IMR-90 (cell line): ENCODE results near the gene IPO13. TPM values are rescaled to one million over a fixed set of nuclear protein-coding genes. Genes with fewer than 3 reads are reported as not detected.

Experiments used
- ATAC-seq: fragments of 200-7000 bp; cut with Tn5 transposase; 2 replicates; pipeline ENCODE4 v1.9.1; 2020; ENCODE audit warnings: low read depth, mild to moderate bottlenecking, moderate library complexity
- BruUV-seq: library from RNA; stranded (reverse); fragments of 400-500 nt; replicated peaks from 2 replicates; lab custom pipeline; 2021; lab: Mats Ljungman, UMichigan
- CTCF ChIA-PET: fragments of 300-600 bp; formaldehyde crosslinking; extraction: SDS; loops from one replicate; lab custom pipeline; 2021; ENCODE audit warnings: antibody characterized with exemption; lab: Yijun Ruan, JAX
- POLR2A ChIA-PET: fragments of 300-600 bp; sonication (Branson Sonifier 250); formaldehyde crosslinking; loops from one replicate; lab custom pipeline; 2022; ENCODE audit warnings: antibody characterized with exemption; ENCODE audit not compliant: unreplicated experiment; lab: Charles Lee
- DNase-seq: peaks from one replicate; pipeline ENCODE4 v3.0.0; 2013
- H2AFZ ChIP-seq: replicated peaks from 2 replicates; pipeline ENCODE3; 2013; ENCODE audit warnings: low read length, mild to moderate bottlenecking; ENCODE audit not compliant: poor library complexity
- H2AK5ac ChIP-seq: 2 replicates; pipeline ENCODE4 v1.6.1; 2013; ENCODE audit warnings: low read depth, low read length, inconsistent platforms
- H2AK9ac ChIP-seq: replicated peaks from 2 replicates; pipeline ENCODE3; 2013; ENCODE audit warnings: mild to moderate bottlenecking, low read depth, low read length, moderate library complexity; ENCODE audit not compliant: poor library complexity
- H2BK120ac ChIP-seq: 2 replicates; pipeline ENCODE4 v1.6.1; 2013; ENCODE audit warnings: low read depth, low read length, inconsistent platforms
- H2BK15ac ChIP-seq: 3 replicates; pipeline ENCODE4 v1.6.1; 2013; ENCODE audit warnings: low read depth, low read length, inconsistent platforms
- H2BK20ac ChIP-seq: 2 replicates; pipeline ENCODE4 v1.6.1; 2013; ENCODE audit warnings: low read depth, mild to moderate bottlenecking, inconsistent platforms, low read length, moderate library complexity
- H2BK5ac ChIP-seq: 2 replicates; pipeline ENCODE4 v1.6.1; 2013; ENCODE audit warnings: mild to moderate bottlenecking, low read depth, low read length, inconsistent platforms; ENCODE audit not compliant: poor library complexity, severe bottlenecking
- H3K14ac ChIP-seq: replicated peaks from 2 replicates; pipeline ENCODE4 v1.6.1; 2013; ENCODE audit warnings: low read depth, low read length, inconsistent platforms
- H3K18ac ChIP-seq: 2 replicates; pipeline ENCODE4 v1.6.1; 2013; ENCODE audit warnings: low read depth, low read length, control low read depth
- H3K23ac ChIP-seq: 2 replicates; pipeline ENCODE4 v1.6.1; 2013; ENCODE audit warnings: low read depth, low read length, inconsistent platforms
- H3K27ac ChIP-seq: 2 replicates; pipeline ENCODE4 v1.5.1; 2013; ENCODE audit warnings: mild to moderate bottlenecking, control low read depth, low read length; ENCODE audit not compliant: insufficient read depth
- H3K27me3 ChIP-seq: 2 replicates; pipeline ENCODE4 v1.6.1; 2013; ENCODE audit warnings: low read length; ENCODE audit not compliant: control insufficient read depth, insufficient read depth
- H3K36me3 ChIP-seq: 2 replicates; pipeline ENCODE4 v1.6.1; 2013; ENCODE audit warnings: low read length, mixed read lengths; ENCODE audit not compliant: control insufficient read depth, insufficient read depth
- H3K4ac ChIP-seq: 2 replicates; pipeline ENCODE4 v1.6.1; 2013; ENCODE audit warnings: low read depth, low read length, inconsistent platforms
- H3K4me1 ChIP-seq: 2 replicates; pipeline ENCODE4 v1.6.1; 2013; ENCODE audit warnings: low read length, mixed read lengths; ENCODE audit not compliant: control insufficient read depth, insufficient read depth
- H3K4me2 ChIP-seq: 2 replicates; pipeline ENCODE4 v1.6.1; 2013; ENCODE audit warnings: low read depth, mild to moderate bottlenecking, control low read depth, low read length, moderate library complexity
- H3K4me3 ChIP-seq: 2 replicates; pipeline ENCODE4 v1.5.1; 2013; ENCODE audit warnings: low read depth, mild to moderate bottlenecking, control low read depth, low read length, moderate library complexity; ENCODE audit not compliant: insufficient read depth
- H3K56ac ChIP-seq: 2 replicates; pipeline ENCODE4 v1.6.1; 2013; ENCODE audit warnings: low read length, inconsistent platforms; ENCODE audit not compliant: insufficient read depth; ENCODE audit errors: extremely low read depth
- H3K79me1 ChIP-seq, 2 experiments: 2 replicates each; pipeline ENCODE4 v1.6.1; 2013; ENCODE audit warnings: low read length in 2 of 2, inconsistent platforms in 1 of 2, low read depth in 1 of 2
- H3K9ac ChIP-seq: 2 replicates; pipeline ENCODE4 v1.6.1; 2013; ENCODE audit warnings: low read depth, low read length, control low read depth
- H3K9me1 ChIP-seq: 2 replicates; pipeline ENCODE4 v1.6.1; 2013; ENCODE audit warnings: low read length, inconsistent platforms; ENCODE audit not compliant: insufficient read depth
- H3K9me3 ChIP-seq: 2 replicates; pipeline ENCODE4 v1.6.1; 2013; ENCODE audit warnings: low read length; ENCODE audit not compliant: control insufficient read depth, insufficient read depth
- H4K20me1 ChIP-seq: 2 replicates; pipeline ENCODE4 v1.6.1; 2013; ENCODE audit warnings: low read length, inconsistent platforms; ENCODE audit not compliant: insufficient read depth
- H4K5ac ChIP-seq: 2 replicates; pipeline ENCODE4 v1.6.1; 2013; ENCODE audit warnings: mild to moderate bottlenecking, low read depth, low read length, control low read depth
- H4K8ac ChIP-seq, 2 experiments: 2 replicates each; pipeline ENCODE4 v1.6.1; 2013; ENCODE audit warnings: low read depth in 2 of 2, low read length in 2 of 2, control low read depth in 1 of 2, inconsistent platforms in 1 of 2
- H4K91ac ChIP-seq: 2 replicates; pipeline ENCODE4 v1.6.1; 2013; ENCODE audit warnings: low read depth, low read length, inconsistent platforms; ENCODE audit not compliant: insufficient read depth
- BHLHE40 ChIP-seq: fragments of 150-350 bp; IDR thresholded peaks from 2 replicates; pipeline ENCODE4 v1.6.1; 2016; ENCODE audit warnings: mild to moderate bottlenecking, low read depth, low read length
- CEBPB ChIP-seq: IDR thresholded peaks from 2 replicates; pipeline ENCODE4 v1.6.1; 2012; ENCODE audit warnings: low read depth, low read length, improper control_type of control experiment
- CHD1 ChIP-seq: IDR thresholded peaks from 2 replicates; pipeline ENCODE4 v1.6.1; 2012; ENCODE audit warnings: low read depth, low read length, improper control_type of control experiment
- CTCF ChIP-seq: conservative IDR thresholded peaks from 2 replicates; pipeline ENCODE4 v1.5.1; 2012; ENCODE audit warnings: mild to moderate bottlenecking, low read depth, low read length, improper control_type of control experiment
- ELK1 ChIP-seq: fragments of 150-350 bp; IDR thresholded peaks from 2 replicates; pipeline ENCODE4 v1.6.1; 2016; ENCODE audit warnings: low read depth, mild to moderate bottlenecking, low read length, moderate library complexity, borderline replicate concordance
- FOS ChIP-seq: fragments of 150-350 bp; IDR thresholded peaks from 2 replicates; pipeline ENCODE4 v1.6.1; 2016; ENCODE audit warnings: low read depth, low read length
- MAFK ChIP-seq: IDR thresholded peaks from 2 replicates; pipeline ENCODE4 v1.6.1; 2012; ENCODE audit warnings: low read depth, low read length, improper control_type of control experiment
- MAZ ChIP-seq: IDR thresholded peaks from 2 replicates; pipeline ENCODE4 v1.6.1; 2012; ENCODE audit warnings: low read depth, mild to moderate bottlenecking, low read length, improper control_type of control experiment, moderate library complexity, borderline replicate concordance
- MXI1 ChIP-seq: IDR thresholded peaks from 2 replicates; pipeline ENCODE4 v1.6.1; 2012; ENCODE audit warnings: low read depth, mild to moderate bottlenecking, low read length, moderate library complexity, borderline replicate concordance
- NFE2L2 ChIP-seq: fragments of 150-350 bp; IDR thresholded peaks from 2 replicates; pipeline ENCODE4 v1.6.1; 2016; ENCODE audit warnings: low read depth, mild to moderate bottlenecking, low read length
- POLR2A ChIP-seq: IDR thresholded peaks from 2 replicates; pipeline ENCODE4 v1.6.1; 2012; ENCODE audit warnings: mild to moderate bottlenecking, low read depth, low read length
- RAD21 ChIP-seq: IDR thresholded peaks from 2 replicates; pipeline ENCODE4 v1.6.1; 2012; ENCODE audit warnings: low read length, improper control_type of control experiment
- RCOR1 ChIP-seq: IDR thresholded peaks from 2 replicates; pipeline ENCODE4 v1.6.1; 2012; ENCODE audit warnings: mild to moderate bottlenecking, low read length, improper control_type of control experiment; ENCODE audit not compliant: insufficient replicate concordance
- RFX5 ChIP-seq: IDR thresholded peaks from 2 replicates; pipeline ENCODE4 v1.8.0; 2012; ENCODE audit warnings: low read depth, mild to moderate bottlenecking, low read length, moderate library complexity
- SMC3 ChIP-seq: fragments of 150-350 bp; IDR thresholded peaks from 2 replicates; pipeline ENCODE4 v1.6.1; 2016; ENCODE audit warnings: low read depth, mild to moderate bottlenecking, antibody characterized with exemption, low read length, moderate library complexity
- USF2 ChIP-seq: fragments of 150-350 bp; IDR thresholded peaks from 2 replicates; pipeline ENCODE4 v1.6.1; 2017; ENCODE audit warnings: mild to moderate bottlenecking, antibody characterized with exemption, low read length, low read depth
- WGBS, 2 experiments: methylation state at CpG; one replicate each; pipeline versions ENCODE4 v1.1.5 to v1.1.7; 2013; ENCODE audit warnings: missing lambda C conversion rate in 2 of 2; ENCODE audit not compliant: insufficient read length in 1 of 2; ENCODE audit errors: extremely low coverage in 2 of 2; 5-methylcytosine and 5-hydroxymethylcytosine counted together
- dilution Hi-C: fragments of 300-500 bp; cut with HindIII; formaldehyde crosslinking; loops from one replicate; pipeline ENCODE4 v1.14.3; 2018; ENCODE audit warnings: low sequenced_read_pairs; ENCODE audit not compliant: unreplicated experiment
- in situ Hi-C: fragments of 300-500 bp; cut with MboI; formaldehyde crosslinking; loops from 3 replicates; pipeline ENCODE4 v1.14.3; 2019; ENCODE audit warnings: low sequenced_read_pairs, inconsistent platforms, mixed read lengths
- intact Hi-C: fragments of 100-400 bp; cut with micrococcal nuclease; formaldehyde crosslinking; loops from 2 replicates; pipeline ENCODE4 v1.10.0; 2022
- polyA plus RNA-seq, 3 experiments: library from polyadenylated mRNA; depleted of rRNA; stranded (reverse); fragments of >200 nt; gene quantifications; 2 replicates each; pipeline ENCODE4 v1.2.3, GENCODE V29; 2012; ENCODE audit warnings: low replicate concordance in 1 of 3
- total RNA-seq: library from RNA; depleted of rRNA; stranded (reverse); fragments of >200 nt; gene quantifications from 2 replicates; pipeline ENCODE4 v1.2.3, GENCODE V29; 2012

IPO13 gene
- total and polyA plus RNA-seq, 2 of the 4 experiments (the other 2 are of a cell fraction), result 15.2 to 18.7 TPM

GRCh38 chr1:43930949-43931275 is 15.8 kb upstream of the IPO13 start:
- CTCF ChIA-PET, result interaction anchor here (1.9 kb wide), 1 partner anchor 168 kb away, joined by 7 read pairs; no protein-coding TSS in a partner anchor
- H3K27ac ChIP-seq, result no peak overlapping the region
- no peak for DNase-seq

More at GRCh38 chr1:43930949-43931275, 15.8 kb upstream of the IPO13 start:
- Histone ChIP-seq H3K9me3 (peaks cover 5% of the 10 kb centered on the region), H2AFZ (no peak overlapping the region), H3K4ac (no peak overlapping the region), H2BK15ac (no peak overlapping the region), H3K56ac (no peak overlapping the region), H4K91ac (no peak overlapping the region), H3K4me3 (no peak overlapping the region), H2AK5ac (no peak overlapping the region), H3K14ac (no peak overlapping the region), H3K36me3 (peaks cover 6% of the 10 kb centered on the region), H3K9ac (no peak overlapping the region), H4K20me1 (no peaks in the 10 kb centered on the region), H3K9me1 (peaks cover 6% of the 10 kb centered on the region), H4K8ac (no peak overlapping the region), H3K23ac (no peak overlapping the region), H3K4me2 (no peak overlapping the region), H4K5ac (no peak overlapping the region), H3K4me1 (peaks cover 6% of the 10 kb centered on the region), H3K79me1 (peaks cover 0 to 13% of the 10 kb centered on the region in 2 experiments; a peak in 1 of 4 replicates), H2BK5ac (no peak overlapping the region), H2BK120ac (no peak overlapping the region), H2BK20ac (no peak overlapping the region), H3K18ac (no peak overlapping the region), H2AK9ac (no peak overlapping the region), H3K27me3 (no peaks in the 10 kb centered on the region)
- in situ Hi-C loops (loop anchor here (5.0 kb wide), 1 partner anchor 159 kb away; no protein-coding TSS in a partner anchor), intact Hi-C loops (loop anchor here (5.0 kb wide), 1 partner anchor 79 kb away; no protein-coding TSS in a partner anchor), dilution Hi-C loops (no loop called here)
- BruUV-seq, result no TSS peak
- ATAC-seq, result no peak
- WGBS, 2 experiments, result 93% methylated on average over 3 of the region's 4 CpGs; no CpG with 5 or more reads in 1 of the 2 experiments
- POLR2A ChIA-PET, result no interaction called here
- TF ChIP-seq CHD1 (no peak), USF2 (no peak), SMC3 (no peak), RFX5 (no peak), POLR2A (no peak), RCOR1 (no peak), RAD21 (no peak), ELK1 (no peak), NFE2L2 (no peak), MAFK (no peak), CEBPB (no peak), MXI1 (no peak), CTCF (no peak), FOS (no peak), MAZ (no peak), BHLHE40 (no peak)
